ENCODE measurements around the gene CD55.
"Not testable (repeated sequence)": the region's sequence is repeated elsewhere in the genome, so short reads cannot be mapped to it uniquely, and the experiment has no call there.

The CD55 gene

DNA sequence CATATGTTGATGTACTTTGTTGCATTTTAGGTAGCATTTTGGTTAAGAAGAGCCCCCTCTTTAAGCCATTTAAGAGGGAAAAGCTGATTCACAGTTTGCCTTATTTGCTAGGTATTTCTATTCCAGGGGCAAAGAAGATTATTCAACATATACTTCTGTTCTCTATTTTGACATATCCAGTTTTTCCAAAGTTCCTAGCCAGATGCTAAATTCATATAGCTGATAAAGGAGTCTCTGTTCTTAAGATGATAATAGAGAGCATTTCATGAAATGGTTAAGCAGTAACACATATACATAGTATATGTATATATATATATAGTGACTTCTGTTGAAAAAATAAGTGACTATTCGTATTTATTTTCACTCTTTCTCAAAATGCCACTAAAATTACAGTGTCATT lies 15.5 kb upstream of the CD55 start:
- no peak for DNase-seq (ENCODE audit: low read depth)

DNA sequence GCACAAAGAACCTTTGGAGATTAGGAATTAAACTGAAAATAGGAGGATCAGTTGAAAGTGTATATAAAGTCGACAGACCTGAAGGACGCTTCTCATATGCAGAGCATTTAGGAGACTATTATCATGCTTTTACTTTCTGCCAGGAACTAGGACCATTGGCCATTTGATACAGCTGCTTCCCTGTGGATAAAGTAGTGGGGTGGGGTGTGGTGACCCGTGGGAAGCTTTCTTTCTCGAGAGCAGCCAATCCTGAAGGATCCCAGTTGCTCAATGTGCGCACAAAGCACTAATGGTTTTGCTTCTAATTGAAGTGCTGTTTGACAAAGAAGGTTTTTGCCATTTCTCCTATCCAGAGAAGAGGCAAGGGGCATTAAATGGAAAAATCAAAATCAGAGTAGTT lies 14.9 kb upstream of the CD55 start:
- DNase-seq (ENCODE audit: low read depth), result no peak

DNA sequence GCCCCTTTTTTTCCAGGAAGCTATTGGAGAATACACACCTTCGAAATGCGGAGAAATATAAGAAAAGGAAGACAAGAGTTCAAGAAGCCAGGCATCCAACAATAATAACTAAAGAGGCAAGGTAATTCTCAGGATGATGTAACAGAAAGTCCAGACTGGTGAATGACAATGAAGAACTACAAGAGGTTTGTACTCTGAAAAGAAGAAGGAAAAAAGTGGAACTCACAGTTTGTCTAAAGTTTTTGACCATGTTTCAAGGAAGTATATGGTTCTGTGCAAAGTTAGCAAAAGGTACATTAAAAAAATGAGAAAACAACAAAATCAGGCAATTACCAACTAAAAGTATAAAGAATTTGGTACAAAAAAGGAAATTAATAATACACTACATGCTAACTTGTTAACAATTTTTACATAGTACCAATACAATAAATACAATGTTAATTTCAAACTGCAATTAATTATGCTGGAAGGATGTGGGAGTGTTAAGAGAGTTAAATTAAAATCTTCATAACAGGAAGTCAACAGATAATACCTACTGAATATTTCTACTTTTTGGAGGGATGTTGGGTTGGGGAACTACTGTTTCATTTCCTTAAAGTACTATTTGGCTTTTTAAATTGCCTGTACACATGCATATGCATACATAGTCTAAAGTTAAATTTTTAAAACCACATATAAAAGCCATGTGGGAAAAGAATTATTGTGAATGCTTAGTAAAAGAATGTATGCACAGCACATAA lies 12.9 kb upstream of the CD55 start:
- no peak for DNase-seq (ENCODE audit: low read depth)

DNA sequence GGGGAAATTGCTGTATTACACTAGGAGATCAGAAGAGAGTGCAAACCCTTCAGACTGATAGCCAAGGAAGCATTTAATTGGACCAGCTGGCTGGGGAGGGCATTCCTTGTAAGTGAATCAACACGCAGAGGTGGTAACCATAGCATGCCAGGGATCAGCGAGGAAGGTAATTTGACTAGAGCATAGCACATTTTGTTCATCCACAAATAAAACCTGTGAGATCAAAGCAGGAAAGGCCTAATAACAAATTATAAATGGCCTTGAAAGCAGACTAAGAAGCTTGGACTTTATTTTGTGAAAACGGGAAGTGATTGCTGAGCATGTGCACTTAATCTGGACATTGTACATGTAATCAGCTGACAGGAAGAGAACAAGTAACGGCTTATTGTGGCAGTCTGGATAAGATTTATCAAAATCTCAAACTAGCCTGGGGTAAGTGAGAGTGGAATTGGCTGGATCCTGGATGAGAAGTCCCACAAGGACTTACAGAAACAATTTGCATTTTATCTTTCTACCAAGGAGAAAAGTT lies 11.7 kb upstream of the CD55 start:
- DNase-seq (ENCODE audit: low read depth), result no peak

DNA sequence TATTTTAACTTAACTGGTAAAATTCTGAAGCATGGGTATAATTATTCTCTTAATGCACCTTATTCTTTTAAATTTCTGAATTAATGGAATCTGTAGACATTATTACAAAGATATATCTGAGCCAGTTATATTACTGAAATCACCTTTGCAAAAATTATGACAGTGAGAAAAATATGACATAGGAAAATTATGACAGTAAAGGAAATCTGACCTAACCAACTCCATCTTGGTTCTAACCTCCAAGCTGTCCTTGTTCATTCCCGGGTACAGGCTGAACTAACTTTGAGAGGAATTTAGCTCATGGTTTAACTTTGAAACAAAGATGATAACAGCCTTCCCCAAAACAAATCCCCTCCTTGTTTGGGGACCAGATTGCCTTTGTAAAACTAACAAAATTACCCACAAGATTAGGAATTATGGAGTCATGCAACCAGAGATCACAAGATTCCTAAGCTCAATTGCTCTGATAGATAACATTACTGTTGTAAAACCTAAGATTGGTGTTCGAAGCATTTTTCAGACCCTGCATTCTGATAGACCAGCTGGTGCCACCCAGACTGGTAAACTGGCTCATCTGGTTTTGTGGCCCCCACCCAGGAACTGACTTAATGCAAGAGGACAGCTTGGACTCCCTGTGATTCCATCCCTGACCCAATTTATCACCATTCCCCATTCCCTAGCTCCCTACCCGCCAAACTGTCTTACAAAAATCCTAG lies 9.4 kb upstream of the CD55 start:
- DNase-seq (ENCODE audit: low read depth), result no peak

DNA sequence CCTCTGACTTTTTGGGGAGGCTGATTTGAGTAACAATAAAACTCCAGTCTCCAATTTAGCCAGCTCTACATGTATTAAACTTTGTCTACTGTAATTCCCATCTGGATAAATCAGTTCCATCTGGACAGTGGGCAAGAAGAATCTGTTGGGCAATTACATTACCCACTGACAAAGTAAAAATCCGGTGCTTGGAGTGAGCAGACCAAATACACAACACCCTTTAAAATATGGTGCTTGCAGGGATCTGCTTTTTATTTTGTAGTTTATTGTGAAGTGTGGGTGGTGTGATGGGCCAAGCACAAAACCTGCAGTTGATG lies 8.9 kb upstream of the CD55 start:
- no peak for DNase-seq (ENCODE audit: low read depth)

DNA sequence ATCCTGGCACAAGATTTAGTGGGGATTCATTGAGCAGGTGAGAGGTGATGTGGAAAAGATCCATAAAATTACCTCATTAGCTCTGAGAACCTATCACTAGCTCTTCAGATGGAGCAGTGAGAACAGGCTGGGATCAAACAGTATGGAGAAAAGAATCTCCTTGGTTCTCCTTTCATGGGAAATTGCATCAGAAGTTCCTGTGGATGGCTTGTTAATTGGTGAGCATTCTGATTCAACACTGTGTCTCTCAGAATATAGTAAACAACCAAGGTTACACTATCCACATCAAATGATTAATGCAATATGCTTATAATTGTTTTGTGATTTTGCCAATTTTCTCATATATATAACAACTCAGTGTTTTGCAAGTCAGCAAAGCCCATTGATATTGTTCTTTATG lies 8.3 kb upstream of the CD55 start:
- no peak for DNase-seq (ENCODE audit: low read depth)

DNA sequence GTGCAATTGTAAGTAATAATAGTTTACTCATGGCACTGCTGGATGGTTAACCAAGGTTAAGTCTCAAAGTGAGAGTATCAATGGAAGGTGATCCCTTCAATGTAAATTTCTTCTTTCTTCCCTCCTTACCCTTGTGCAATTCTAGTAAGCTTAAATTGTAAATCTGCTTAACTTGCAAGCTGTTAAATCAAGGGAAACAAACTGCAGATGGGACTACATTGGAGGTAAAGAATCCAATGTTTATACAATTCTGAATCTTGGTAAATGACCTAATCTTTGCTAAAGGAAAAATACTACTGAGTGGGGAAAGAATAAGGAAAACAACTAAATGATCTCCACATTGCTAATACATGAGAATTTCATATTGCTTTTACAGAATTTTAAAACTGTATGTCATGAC lies 6.7 kb upstream of the CD55 start:
- DNase-seq (ENCODE audit: low read depth), result no peak

DNA sequence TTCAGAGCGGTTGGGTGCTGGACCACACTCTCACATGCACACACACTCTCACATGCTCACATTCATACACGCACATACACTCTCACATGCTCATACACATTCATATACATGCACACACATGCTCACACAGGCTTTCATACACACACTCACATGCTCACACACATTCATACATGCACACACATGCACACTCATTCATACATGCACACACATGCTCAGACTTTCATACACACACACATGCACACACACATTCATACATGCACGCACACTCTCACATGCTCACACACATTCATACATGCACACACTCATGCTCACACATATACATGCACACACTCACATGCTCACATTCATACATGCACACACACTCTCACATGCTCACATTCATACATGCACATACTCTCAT lies 6.0 kb upstream of the CD55 start:
- DNase-seq (ENCODE audit: low read depth), result no peak

DNA sequence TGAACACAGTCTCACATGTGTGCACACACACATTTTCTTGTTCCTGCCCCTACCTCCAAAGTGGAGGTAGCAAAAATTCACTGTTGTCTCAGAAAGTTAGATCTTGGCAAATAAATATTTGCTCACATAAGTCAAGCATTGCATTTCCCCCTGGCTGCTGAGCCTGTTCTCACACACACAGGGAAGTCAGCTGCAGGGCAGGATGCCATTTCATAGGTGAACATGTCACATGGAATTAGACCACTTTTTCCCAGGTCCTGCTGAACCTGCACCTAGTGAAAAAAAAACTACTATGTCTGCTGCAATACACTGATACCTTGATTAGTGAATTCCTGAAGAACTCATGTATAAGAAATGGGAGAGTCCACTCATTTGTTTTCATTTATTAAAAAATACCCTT lies 5.3 kb upstream of the CD55 start:
- DNase-seq (ENCODE audit: low read depth), result no peak

DNA sequence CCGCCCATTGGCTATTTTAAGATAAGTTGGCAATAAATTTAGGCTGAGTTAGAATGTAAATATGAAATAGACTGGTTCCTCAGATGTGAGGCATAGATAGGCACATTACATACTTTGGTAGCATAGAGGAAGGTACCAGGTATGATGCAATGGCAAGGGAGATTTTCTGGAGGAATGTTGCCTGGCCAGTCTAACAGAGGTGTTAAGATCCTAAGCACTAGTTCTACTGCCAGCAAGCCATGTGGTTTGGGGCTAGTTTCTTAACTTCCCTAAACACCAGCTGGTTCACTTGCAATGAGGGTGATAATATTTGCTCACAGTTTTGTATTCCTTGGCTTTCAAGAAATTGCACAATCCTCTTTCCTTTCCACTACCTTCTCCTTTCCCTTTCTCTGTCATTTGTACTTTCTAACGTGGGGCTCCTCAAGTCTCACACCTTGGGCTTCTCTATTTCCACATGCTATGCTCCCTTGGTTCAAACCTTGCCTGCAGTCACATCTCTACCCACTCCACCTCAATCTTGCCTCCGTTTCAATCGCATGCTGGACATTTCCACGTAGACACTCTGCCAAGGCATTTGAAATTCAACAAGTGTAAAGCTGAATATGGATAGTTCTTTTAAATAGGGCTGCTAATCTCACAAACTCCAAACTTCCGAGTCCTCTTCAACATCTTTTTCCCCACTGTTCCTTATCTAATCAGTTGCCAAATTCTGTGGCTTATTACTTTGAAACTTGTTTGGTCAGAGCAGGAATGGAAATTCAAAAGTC lies 4.7 kb upstream of the CD55 start:
- no peak for DNase-seq (ENCODE audit: low read depth)

DNA sequence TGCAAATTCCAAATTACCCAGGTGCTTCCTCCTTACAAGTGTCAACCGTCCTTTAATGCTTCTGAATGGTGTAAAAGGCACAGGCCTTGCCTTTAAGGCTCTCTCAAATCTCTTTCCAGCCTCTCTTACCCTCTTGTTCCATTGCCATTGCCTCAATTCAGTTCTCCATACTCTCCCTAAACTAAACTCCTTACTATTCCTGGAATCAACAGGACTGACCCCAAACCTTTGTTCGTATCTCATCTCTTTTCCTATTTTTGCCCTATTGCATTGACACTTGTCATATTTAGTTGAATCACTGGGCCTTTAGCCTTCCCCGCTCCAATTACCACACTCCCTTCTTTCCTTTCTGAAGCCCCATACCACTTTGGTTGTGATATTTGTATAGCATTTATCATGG lies 3.9 kb upstream of the CD55 start:
- no peak for DNase-seq (ENCODE audit: low read depth)

DNA sequence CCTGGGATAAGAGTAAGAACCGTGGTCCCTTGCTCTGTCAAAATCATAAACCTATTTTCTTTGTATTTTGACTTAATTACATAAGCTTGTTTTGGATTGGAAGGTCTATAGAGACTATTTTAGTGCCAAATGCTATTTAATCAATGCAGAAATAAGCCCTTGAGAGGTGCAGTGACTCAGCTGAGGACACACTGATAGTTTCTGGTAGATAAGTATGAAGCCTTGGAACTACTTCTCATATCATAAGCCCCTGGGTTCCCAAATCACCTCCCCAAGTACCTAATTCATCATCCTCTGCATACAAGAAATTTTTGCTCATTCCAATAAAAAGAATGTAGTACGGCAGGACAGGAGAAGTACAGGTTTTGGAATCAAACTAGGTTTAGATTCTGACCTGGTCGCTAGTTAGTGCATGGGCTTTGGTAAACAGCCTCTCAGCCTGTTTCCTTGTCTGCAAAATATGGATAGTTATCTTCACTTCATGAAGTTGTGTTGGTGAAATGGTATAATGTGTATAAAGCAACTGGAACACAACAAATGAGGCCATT lies 3.3 kb upstream of the CD55 start:
- no peak for DNase-seq (ENCODE audit: low read depth)

DNA sequence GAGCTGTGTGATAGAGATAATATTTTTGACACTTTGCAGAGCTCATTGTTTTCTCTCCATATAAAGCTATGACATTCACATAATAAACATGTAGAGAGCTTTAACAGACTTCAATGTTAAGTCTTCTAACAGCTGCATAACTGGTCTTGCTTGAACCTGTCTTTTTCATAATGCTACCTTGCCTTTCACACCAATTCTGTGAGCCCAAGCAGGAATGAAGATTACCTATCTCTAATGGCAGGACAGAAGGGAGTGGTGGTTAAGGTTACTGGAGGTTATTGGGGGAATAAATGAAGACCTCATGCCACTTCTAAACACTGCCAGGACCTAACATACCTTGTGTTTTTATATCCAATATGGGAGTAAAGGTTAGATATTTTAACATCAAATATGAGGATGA lies 2.3 kb upstream of the CD55 start:
- DNase-seq (ENCODE audit: low read depth), result no peak

DNA sequence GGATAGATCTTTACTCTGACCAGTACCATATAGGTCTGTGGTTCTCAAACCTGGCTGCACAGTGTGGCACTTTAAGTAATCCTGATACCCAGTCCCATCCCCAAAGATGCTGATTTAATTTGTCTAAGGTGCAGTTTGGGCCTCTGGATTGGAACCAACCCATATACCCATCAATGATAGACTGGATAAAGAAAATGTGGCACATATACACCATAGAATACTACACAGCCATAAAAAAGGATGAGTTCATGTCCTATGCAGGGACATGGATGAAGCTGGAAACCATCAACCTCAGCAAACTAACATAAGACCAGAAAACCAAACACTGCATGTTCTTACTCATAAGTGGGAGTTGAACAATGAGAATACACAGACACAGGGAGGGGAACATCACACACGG lies 1.4 kb upstream of the CD55 start:
- DNase-seq (ENCODE audit: low read depth), result not testable (repeated sequence)

DNA sequence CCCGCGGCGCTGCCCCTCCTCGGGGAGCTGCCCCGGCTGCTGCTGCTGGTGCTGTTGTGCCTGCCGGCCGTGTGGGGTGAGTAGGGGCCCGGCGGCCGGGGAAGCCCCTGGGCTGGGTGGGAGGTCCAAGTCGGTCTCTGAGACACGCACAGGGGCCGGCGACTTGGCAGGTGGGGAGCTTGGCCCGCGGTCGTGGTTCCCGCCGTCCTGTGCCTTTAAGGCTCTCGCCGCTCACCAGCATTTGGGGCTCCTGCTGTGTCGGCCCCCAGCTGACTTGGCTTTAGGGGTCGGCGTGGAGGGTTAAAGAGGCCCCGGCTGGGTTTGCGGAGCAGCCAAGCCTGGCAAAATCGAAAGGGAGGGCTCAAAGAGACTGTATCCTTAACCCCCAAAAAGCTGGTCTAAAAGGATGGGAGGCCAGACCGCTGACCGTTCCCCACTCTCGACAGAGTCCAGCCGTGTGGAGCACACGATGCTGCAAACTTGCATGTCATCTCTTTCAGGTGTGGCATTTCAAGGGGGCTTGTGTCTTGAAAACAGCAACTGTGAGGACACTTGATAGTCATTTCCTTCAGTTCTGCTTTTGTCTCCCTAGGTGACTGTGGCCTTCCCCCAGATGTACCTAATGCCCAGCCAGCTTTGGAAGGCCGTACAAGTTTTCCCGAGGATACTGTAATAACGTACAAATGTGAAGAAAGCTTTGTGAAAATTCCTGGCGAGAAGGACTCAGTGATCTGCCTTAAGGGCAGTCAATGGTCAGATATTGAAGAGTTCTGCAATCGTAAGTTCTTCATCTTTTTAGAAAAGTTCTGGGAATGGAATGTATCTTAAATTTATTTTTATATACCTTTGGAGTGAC lies 540 bp downstream of the CD55 start:
- peak; percentile 26 for DNase-seq (ENCODE audit: low read depth)

DNA sequence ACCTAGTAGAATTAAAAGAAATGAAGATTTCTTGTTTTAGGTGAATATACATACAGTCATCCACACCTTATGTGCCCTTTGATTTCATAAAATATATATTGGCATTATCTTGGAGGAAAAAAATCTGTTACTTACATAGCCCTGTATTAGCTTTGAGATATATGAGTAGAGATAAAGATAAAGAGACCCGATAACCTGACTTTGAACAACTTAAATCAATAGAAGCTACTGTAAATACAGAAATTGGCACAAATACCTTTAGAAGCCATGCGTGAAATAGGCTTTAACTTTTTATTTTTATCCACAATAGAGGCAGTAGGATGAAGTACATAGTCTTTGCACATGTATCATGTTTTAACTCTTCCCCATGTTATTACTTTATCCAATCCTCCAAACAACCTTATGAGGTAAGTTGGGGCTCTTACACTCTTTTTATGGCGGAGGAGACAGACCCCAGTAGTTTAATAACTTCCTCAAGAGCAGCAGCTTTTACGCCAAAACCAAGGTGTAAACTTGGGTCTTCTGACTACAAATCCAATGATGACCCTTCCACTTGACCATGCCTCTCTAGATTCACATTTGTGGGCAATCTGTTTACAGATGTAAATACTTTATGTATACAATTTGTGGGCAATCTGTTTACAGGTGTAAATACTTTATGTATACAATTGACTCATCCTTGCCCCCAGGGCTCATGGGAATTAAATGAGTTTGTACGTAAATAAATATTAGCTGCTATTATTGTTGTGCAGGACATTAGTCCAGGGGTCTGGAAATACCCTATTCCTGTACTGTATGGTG lies 2.1 kb downstream of the CD55 start:
- DNase-seq (ENCODE audit: low read depth), result no peak

DNA sequence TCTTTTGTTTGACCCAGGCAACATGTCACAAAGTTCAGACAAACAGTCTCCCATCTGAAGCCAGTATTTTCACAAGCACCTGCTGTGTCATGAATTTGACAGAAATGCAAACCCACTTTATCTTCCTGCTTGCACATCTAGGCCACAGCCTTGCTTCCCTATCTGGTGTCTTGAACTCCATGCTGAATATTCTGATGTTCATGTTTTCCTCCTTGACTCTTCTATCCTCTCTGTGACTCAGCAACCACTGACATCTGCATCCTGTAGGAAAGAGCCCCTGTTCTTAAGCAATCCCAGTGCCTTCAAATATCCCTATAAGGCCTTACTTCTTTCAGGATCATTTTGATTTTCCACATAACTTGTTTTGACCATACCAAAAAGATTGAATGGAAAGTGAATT lies 6.5 kb downstream of the CD55 start:
- DNase-seq (ENCODE audit: low read depth), result no peak

DNA sequence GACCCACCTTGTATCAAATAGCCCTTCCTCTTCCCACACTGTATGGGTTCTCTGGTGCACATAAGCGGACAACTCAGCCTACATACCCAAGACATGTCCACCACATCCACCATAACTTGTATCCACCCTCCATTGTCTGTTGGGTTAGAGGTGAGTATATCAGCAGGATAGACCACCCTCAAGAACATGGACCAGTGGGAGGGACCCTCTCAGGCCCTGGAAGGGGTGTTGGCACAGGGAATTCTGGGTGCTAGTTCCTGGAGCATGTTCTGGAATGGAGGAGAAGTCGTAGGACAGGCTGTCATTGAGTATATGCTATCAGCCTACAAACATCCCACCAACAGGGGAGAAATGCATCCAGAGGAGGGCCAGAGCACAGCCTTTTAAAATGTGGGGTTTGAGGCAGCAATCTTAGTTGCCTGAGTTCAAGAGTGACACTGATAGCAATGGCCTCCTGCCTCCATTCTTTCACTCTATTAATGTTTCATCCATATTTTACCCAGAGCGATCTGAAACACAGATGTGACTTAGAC lies 7.5 kb downstream of the CD55 start:
- DNase-seq (ENCODE audit: low read depth), result no peak

DNA sequence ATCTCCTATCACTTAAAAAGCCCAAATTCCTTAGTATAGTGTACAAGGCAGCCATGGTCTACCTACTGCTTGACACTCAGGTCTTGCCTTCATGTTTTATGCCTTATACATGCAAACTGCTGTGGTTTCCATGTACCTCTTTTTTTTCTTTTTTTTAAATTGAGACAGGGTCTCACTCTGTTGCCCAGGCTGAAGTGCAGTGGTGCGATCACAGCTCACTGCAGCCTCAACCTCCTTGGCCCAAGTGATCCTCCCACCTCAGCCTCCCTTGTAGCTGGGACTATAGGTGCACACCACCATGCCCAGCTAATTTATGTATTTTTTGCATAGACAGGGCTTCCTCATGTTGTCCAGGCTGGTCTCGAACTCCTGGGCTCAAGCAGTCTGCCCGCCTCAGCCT lies 8.0 kb downstream of the CD55 start:
- no peak for DNase-seq (ENCODE audit: low read depth)
